CD4-positive, CD25-positive, alpha-beta regulatory T cell (primary cell): ENCODE data around the gene ANKS1B. TPM values are rescaled to one million over a fixed set of nuclear protein-coding genes. Genes with fewer than 3 reads are reported as not detected.

Experiments
- ATAC-seq, 2 donors: fragments of 150-1000 bp; cut with Tn5 transposase; one replicate each; pipeline ENCODE4 v1.10.0; 2021; ENCODE audit warnings: low read depth in 2 of 2, moderate number of reproducible peaks in 2 of 2, moderate library complexity in 1 of 2
- DNase-seq, 3 donors: peaks; one replicate each; pipeline versions ENCODE4 v3.0.0 to v3.0.0-alpha.2; 2012 to 2022; ENCODE audit warnings: mixed read lengths in 1 of 3
- H3K27ac ChIP-seq: one replicate; pipeline ENCODE4 v1.7.0; 2013; ENCODE audit warnings: mild to moderate bottlenecking, low read length; ENCODE audit not compliant: insufficient read depth, poor library complexity, severe bottlenecking
- H3K27me3 ChIP-seq: one replicate; pipeline ENCODE4 v1.7.0; 2013; ENCODE audit warnings: low read length; ENCODE audit not compliant: control insufficient read depth, insufficient read depth
- H3K36me3 ChIP-seq: one replicate; pipeline ENCODE4 v1.7.0; 2013; ENCODE audit warnings: mild to moderate bottlenecking, low read length, moderate library complexity; ENCODE audit not compliant: control insufficient read depth, insufficient read depth
- H3K4me1 ChIP-seq: 2 replicates; pipeline ENCODE4 v1.7.0; 2013; ENCODE audit warnings: mild to moderate bottlenecking, low read length; ENCODE audit not compliant: insufficient read depth, control insufficient read depth, poor library complexity, severe bottlenecking
- H3K4me3 ChIP-seq: one replicate; pipeline ENCODE4 v1.7.0; 2013; ENCODE audit warnings: low read depth, mild to moderate bottlenecking, low read length, moderate library complexity
- H3K9me3 ChIP-seq, 2 experiments: 1 replicate in 1 of 2; 2 replicates in 1 of 2; pipeline ENCODE4 v1.7.0; 2013; ENCODE audit warnings: low read length in 2 of 2, mild to moderate bottlenecking in 1 of 2, moderate library complexity in 1 of 2; ENCODE audit not compliant: control insufficient read depth in 2 of 2
- H3K27ac Mint-ChIP-seq, 3 donors: one replicate each; pipeline ENCODE4 v1.8.0; 2020 to 2022; ENCODE audit warnings: mild to moderate bottlenecking in 3 of 3, mixed read lengths in 3 of 3, moderate library complexity in 2 of 3
- H3K27me3 Mint-ChIP-seq: one replicate; pipeline ENCODE4 v1.8.0; 2022; ENCODE audit warnings: mild to moderate bottlenecking, mixed read lengths
- H3K36me3 Mint-ChIP-seq: one replicate; pipeline ENCODE4 v1.8.0; 2020; ENCODE audit warnings: mixed read lengths
- H3K4me1 Mint-ChIP-seq, 4 donors: one replicate each; pipeline ENCODE4 v1.8.0; 2020 to 2022; ENCODE audit warnings: mixed read lengths in 4 of 4, mild to moderate bottlenecking in 1 of 4
- H3K4me3 Mint-ChIP-seq, 4 donors: one replicate each; pipeline ENCODE4 v1.8.0; 2020 to 2022; ENCODE audit warnings: mild to moderate bottlenecking in 4 of 4, mixed read lengths in 4 of 4, moderate library complexity in 3 of 4
- H3K9me3 Mint-ChIP-seq, 7 donors: one replicate each; pipeline ENCODE4 v1.8.0; 2020 to 2022; ENCODE audit warnings: mixed read lengths in 7 of 7, mild to moderate bottlenecking in 3 of 7, moderate library complexity in 2 of 7
- polyA plus RNA-seq, 4 donors: library from polyadenylated mRNA; unstranded; fragments of 300-500 nt; fragmentation: Illumina TruSeq; gene quantifications; one replicate each; pipeline ENCODE4 v1.2.3, GENCODE V29; 2021
- total RNA-seq: library from RNA; stranded (reverse); gene quantifications from one replicate; pipeline ENCODE4 v1.2.3, GENCODE V29; 2022

The ANKS1B gene
- total and polyA plus RNA-seq, 5 donors from 2014 or later, result 4.0 to 15.9 (median 9.5) TPM

GRCh38 chr12:98745578-98746391 lies 1239.0 kb downstream of the ANKS1B start:
- Mint-ChIP-seq H3K9me3 (no peaks in the 10 kb centered on the region), H3K4me3 (peak overlapping the region; percentile 84 to 89 (median 86)), H3K27me3 (peaks cover 9% of the 10 kb centered on the region), H3K4me1 (peaks cover 4 to 26% (median 20%) of the 10 kb centered on the region in 4 donors), H3K36me3 (no peaks in the 10 kb centered on the region), H3K27ac (peak overlapping the region; percentile 16 to 92 (median 83))
- H3K27me3 ChIP-seq, result no peaks in the 10 kb centered on the region
- DNase-seq (peak; percentile 17 to 36 (median 35)), ATAC-seq (peak; percentile 42 to 60)
- H3K4me1 ChIP-seq, result peaks cover 13% of the 10 kb centered on the region
- peak overlapping the region; percentile 72 for H3K4me3 ChIP-seq
- H3K36me3 ChIP-seq, result no peaks in the 10 kb centered on the region
- H3K9me3 ChIP-seq, result no peaks in the 10 kb centered on the region
- peak overlapping the region; percentile 75 for H3K27ac ChIP-seq

- Mint-ChIP-seq H3K27ac (peak overlapping the region in 1 of 3 donors; percentile 28), H3K4me3 (peak overlapping the region; percentile 84 to 89 (median 86))
Observed at GRCh38 chr12:98744680-98745079, 1240.1 kb downstream of the ANKS1B start.

GRCh38 chr12:98743362-98743953 lies 1241.3 kb downstream of the ANKS1B start:
- Histone ChIP-seq H3K27me3 (no peaks in the 10 kb centered on the region), H3K4me1 (peaks cover 13% of the 10 kb centered on the region), H3K36me3 (no peaks in the 10 kb centered on the region), H3K27ac (peak overlapping the region; percentile 49), H3K9me3 (no peaks in the 10 kb centered on the region), H3K4me3 (peak overlapping the region; percentile 72)
- H3K4me1 Mint-ChIP-seq, result peaks cover 4 to 39% (median 22%) of the 10 kb centered on the region in 4 donors
- H3K9me3 Mint-ChIP-seq, result no peaks in the 10 kb centered on the region
- H3K36me3 Mint-ChIP-seq, result no peaks in the 10 kb centered on the region
- peaks cover 9% of the 10 kb centered on the region for H3K27me3 Mint-ChIP-seq
- no peak overlapping the region for H3K27ac Mint-ChIP-seq
- ATAC-seq (peak; percentile 45 to 55), DNase-seq (peak; percentile 27 to 57 (median 38))
- peak overlapping the region; percentile 47 to 57 (median 51) for H3K4me3 Mint-ChIP-seq

More at GRCh38 chr12:98744680-98745079, 1240.1 kb downstream of the ANKS1B start:
- peak overlapping the region; percentile 75 for H3K27ac ChIP-seq
- H3K4me1 ChIP-seq, result peaks cover 13% of the 10 kb centered on the region
- no peaks in the 10 kb centered on the region for H3K36me3 ChIP-seq
- H3K4me3 ChIP-seq, result peak overlapping the region; percentile 72
- ATAC-seq (peak in 1 of 2 donors; percentile 46), DNase-seq (peak; percentile 29 to 32 (median 29))
- no peaks in the 10 kb centered on the region for H3K9me3 ChIP-seq
- H3K36me3 Mint-ChIP-seq, result no peaks in the 10 kb centered on the region
- H3K4me1 Mint-ChIP-seq, result peaks cover 4 to 32% (median 22%) of the 10 kb centered on the region in 4 donors
- no peaks in the 10 kb centered on the region for H3K9me3 Mint-ChIP-seq
- peaks cover 9% of the 10 kb centered on the region for H3K27me3 Mint-ChIP-seq
- H3K27me3 ChIP-seq, result no peaks in the 10 kb centered on the region

- DNase-seq (peak in 1 of 3 donors; percentile 20), ATAC-seq (no peak)
- peak overlapping the region; percentile 58 to 71 (median 65) for H3K27ac Mint-ChIP-seq
Observed at GRCh38 chr12:98741556-98742265, 1243.0 kb downstream of the ANKS1B start.

GRCh38 chr12:98741196-98741555 lies 1243.6 kb downstream of the ANKS1B start:
- Histone ChIP-seq H3K4me1 (peaks cover 8% of the 10 kb centered on the region), H3K4me3 (no peak overlapping the region), H3K36me3 (peaks cover 3% of the 10 kb centered on the region), H3K9me3 (no peaks in the 10 kb centered on the region), H3K27ac (peak overlapping the region; percentile 58), H3K27me3 (no peaks in the 10 kb centered on the region)
- Mint-ChIP-seq H3K9me3 (no peaks in the 10 kb centered on the region), H3K36me3 (peaks cover under 1% of the 10 kb centered on the region), H3K27me3 (no peaks in the 10 kb centered on the region), H3K4me3 (peak overlapping the region; percentile 10 to 93 (median 52)), H3K4me1 (peaks cover 0 to 32% (median 14%) of the 10 kb centered on the region in 4 donors), H3K27ac (peak overlapping the region; percentile 58 to 71 (median 65))
- peak in 1 of 3 donors; percentile 51 for DNase-seq
- ATAC-seq, result peak in 1 of 2 donors; percentile 21

More at GRCh38 chr12:98741556-98742265, 1243.0 kb downstream of the ANKS1B start:
- Histone ChIP-seq H3K27ac (peak overlapping the region; percentile 58), H3K4me1 (peaks cover 13% of the 10 kb centered on the region), H3K27me3 (no peaks in the 10 kb centered on the region), H3K4me3 (no peak overlapping the region), H3K36me3 (no peaks in the 10 kb centered on the region), H3K9me3 (no peaks in the 10 kb centered on the region)
- H3K27me3 Mint-ChIP-seq, result peaks cover 4% of the 10 kb centered on the region
- H3K9me3 Mint-ChIP-seq, result no peaks in the 10 kb centered on the region
- peak overlapping the region; percentile 10 to 93 (median 62) for H3K4me3 Mint-ChIP-seq
- no peaks in the 10 kb centered on the region for H3K36me3 Mint-ChIP-seq
- peaks cover 4 to 38% (median 19%) of the 10 kb centered on the region in 4 donors for H3K4me1 Mint-ChIP-seq

GRCh38 chr12:98740751-98741150 lies 1244.0 kb downstream of the ANKS1B start:
- Mint-ChIP-seq H3K4me1 (peaks cover 0 to 29% (median 11%) of the 10 kb centered on the region in 4 donors), H3K27ac (peak overlapping the region in 2 of 3 donors; percentile 65 to 71), H3K4me3 (peak overlapping the region; percentile 10 to 93 (median 52)), H3K9me3 (no peaks in the 10 kb centered on the region), H3K36me3 (peaks cover 5% of the 10 kb centered on the region), H3K27me3 (no peaks in the 10 kb centered on the region)
- Histone ChIP-seq H3K27ac (peak overlapping the region; percentile 58), H3K4me1 (peaks cover 8% of the 10 kb centered on the region), H3K27me3 (no peaks in the 10 kb centered on the region), H3K9me3 (no peaks in the 10 kb centered on the region), H3K4me3 (no peak overlapping the region), H3K36me3 (peaks cover 5% of the 10 kb centered on the region)
- DNase-seq, result no peak
- no peak for ATAC-seq

- H3K27me3 Mint-ChIP-seq, result no peaks in the 10 kb centered on the region
- peaks cover 18% of the 10 kb centered on the region for H3K36me3 ChIP-seq
- no peaks in the 10 kb centered on the region for H3K27me3 ChIP-seq
- peak overlapping the region in 1 of 3 donors; percentile 21 for H3K27ac Mint-ChIP-seq
- H3K4me1 Mint-ChIP-seq, result peaks cover 0 to 39% (median 11%) of the 10 kb centered on the region in 4 donors
- H3K4me1 ChIP-seq, result peaks cover 8% of the 10 kb centered on the region
- DNase-seq (no peak), ATAC-seq (no peak)
- no peak overlapping the region for H3K27ac ChIP-seq
- H3K9me3 ChIP-seq, result no peaks in the 10 kb centered on the region
- no peaks in the 10 kb centered on the region for H3K9me3 Mint-ChIP-seq
- no peak overlapping the region for H3K4me3 ChIP-seq
- H3K36me3 Mint-ChIP-seq, result peaks cover 14% of the 10 kb centered on the region
- H3K4me3 Mint-ChIP-seq, result no peak overlapping the region
Observed at GRCh38 chr12:98738539-98738938, 1246.2 kb downstream of the ANKS1B start.
